NCI-H748 treated with DMSO at 0.1 percent for 48 hours (cell line): ENCODE measurements around the gene CLBA1.
"Not testable (repeated sequence)": the region's sequence is repeated elsewhere in the genome, so short reads cannot be mapped to it uniquely, and the experiment has no call there.

ENCODE experiments used
- DNase-seq: peaks from one replicate; lab custom pipeline; 2025; lab: John Stamatoyannopoulos, UW

CLBA1 gene

DNA sequence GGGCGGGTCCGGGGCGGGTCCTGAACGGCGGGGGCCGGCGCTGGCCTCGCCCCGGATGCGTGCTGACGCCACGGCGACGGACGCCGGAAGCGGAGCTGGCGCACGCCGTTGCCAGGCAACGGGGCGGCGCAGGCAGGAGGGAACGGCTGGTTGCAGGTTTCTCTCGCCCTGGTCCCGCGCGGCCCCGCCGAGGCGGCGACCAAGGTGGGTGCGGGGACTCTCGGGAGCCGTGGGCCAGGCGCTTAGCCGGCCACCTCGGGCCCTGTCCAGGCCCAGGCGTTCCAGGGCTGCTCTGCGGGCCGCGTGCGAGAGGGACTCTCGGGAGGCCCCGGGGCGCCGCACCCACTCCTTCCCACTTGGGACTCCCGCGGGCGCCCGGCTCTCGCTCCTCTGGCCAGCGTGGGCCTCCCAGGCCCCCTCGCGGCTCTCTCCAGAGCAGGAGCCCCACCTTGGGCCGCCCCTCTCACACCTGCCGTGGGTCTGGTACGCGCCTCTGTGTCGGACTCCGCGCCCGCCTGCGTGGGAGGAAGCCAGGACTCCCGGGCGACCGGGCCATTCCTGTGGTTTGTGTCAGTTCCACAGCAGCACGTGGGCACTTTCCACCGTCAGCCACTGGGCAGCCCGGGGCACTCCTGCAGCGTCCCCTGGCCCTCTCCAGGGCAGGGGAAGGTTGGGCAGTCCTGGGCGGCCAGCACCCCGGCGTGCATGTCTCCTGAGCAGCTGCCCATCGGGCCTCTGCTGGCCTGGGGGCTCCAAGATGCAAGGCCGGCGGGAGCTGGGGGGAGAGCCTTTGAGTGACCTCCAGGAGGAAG lies at the start of gene CLBA1:
CLBA1 (plus strand) TSS at position 114 of the 812 bp plus-strand sequence; CDS start at position 758, 644 bp downstream.
- DNase-seq, result peak; percentile 71

DNA sequence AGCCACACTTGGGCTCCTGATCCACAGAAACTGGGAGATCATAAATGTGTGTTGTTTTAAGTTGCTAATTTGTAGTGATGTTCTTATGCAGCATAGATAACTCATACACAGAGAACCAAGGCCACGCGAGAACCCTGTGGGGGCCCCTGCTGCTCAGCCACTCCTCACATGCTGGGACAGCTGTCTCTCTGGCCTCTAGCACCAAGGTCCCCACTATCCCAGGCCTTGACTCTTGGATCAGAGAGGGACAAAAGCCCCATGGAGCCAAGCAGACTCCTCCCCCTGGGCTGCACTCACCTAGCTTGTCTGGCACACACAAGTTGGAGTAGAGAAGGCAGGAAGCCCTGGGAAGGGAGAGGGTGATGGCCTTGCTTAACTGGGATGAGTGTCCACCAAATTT lies 49.6 kb upstream of the CLBA1 start:
- DNase-seq, result no peak

DNA sequence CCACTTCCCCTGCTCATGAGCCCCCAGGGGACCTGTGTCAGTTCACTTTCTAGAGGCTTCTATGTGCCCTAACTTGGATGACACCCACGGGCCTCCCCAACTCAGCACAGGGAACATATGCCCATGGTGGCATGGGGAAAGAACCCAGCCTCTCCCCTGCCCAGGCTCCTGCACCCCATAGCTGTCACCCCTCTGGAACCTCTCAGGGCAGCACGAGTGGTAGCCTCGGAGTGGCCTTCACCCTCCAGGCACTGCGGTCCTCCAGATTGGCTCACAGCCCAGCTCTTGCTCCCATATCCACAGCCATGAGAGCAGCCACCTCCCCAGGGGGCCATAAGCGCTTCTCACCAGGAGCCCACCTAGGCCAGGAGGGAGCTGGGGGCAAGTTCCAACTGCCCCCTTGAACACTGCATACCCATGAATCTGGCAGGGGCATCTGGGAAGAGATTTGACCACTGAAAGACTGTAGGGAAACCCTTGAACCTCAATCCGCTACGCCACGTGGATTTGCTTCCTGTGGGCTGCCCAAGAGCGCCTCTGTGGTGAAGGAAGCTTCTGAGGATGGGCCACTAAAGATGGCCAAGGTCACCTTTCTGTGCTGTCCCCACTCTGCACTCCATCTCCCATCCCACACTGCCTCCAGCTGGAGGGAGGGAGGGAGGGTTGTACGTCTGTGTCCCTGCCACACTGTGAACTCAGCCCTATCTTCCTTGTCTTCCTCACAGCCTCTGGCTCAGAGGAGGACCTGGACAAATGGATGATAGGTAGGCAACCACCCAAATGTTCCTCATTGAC lies 49.0 kb upstream of the CLBA1 start:
- no peak for DNase-seq

DNA sequence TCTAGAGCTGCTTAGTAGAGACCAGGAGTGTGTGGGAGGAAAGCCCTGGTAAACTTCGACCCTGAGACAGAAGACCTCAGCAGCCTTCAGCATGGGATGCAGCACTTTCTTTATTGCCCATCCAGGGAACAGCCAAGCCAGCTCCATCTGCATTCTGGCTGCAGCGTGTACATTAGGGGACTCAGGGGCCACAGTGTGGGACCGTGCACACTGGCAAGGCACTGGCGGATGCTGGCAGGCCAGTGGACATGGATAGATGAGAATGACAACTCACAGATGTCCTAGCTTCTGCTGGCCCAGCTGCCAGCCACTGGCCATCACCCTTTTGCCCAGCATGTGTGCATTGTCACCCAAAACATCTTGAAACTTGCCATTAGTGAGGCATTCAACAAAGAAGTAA lies 48.4 kb upstream of the CLBA1 start:
- DNase-seq, result no peak

DNA sequence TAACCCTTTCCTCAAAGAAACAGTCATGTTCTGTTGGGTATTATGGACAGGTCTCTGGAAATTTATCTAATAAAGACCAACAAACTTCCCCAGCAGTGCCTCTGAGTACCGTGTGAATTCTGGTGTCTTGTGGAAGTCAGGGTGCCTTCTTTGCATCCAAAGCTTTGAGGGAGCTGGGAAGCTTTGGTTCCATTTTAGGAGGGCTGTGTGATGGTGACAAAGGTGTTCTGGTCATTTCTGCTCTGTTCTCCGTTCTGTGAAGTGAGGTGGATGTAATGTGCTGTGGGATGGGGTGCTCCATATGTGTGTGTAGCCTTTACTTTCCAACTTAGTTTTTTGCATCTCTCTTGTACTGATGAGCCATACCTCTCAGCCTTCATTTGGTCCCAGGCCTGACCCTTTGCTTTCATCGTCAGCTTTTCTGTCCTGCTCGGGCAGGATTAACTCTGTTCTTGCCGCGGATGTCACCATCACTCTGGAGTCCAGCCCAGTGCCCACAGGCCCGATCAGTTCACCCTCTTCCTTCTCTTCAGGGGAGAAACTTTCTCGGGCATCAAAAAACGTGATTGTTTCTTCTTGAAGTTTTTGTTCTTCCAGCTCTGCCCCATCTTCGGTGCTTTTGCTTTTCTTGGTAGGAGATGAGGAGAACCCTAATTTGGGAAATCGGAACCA lies 47.8 kb upstream of the CLBA1 start:
- no peak for DNase-seq

DNA sequence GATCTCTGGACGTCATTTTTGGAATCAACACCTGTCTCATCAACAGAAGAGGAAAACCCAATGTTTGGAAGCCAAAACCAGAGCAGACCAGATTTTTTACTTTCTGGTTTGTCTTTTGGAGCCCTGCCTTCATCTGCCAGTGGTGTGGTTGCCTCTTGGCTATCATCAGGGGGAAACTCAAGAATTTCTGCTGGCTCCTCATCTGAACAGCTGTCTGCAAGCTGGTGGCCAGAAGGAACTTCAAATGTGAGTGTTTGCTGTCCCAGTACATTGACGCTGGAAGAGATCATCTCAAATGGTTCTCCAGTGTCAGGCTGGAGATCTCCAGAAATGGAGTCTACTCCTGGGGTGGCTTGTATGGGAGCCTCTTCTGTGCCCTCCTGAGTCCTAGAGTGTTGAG lies 47.2 kb upstream of the CLBA1 start:
- DNase-seq, result no peak

DNA sequence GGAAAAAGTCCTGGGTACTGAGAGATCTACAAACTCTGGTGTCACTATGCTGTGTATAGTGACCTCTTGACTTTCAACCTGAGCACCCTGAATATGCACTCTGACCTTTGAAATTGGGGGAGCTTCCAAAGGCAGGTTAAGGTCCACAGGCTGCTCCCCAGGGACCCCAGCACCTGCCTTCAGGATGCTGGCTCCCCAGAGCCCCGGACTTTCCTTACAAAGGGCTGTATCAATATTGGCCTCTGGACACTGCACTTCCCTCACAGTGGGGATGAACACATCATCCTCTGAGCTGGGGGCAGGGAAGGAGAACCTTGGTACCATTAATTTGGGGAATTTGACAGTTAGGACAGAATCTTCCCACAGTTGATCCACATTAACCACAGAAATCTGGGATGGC lies 46.6 kb upstream of the CLBA1 start:
- no peak for DNase-seq

DNA sequence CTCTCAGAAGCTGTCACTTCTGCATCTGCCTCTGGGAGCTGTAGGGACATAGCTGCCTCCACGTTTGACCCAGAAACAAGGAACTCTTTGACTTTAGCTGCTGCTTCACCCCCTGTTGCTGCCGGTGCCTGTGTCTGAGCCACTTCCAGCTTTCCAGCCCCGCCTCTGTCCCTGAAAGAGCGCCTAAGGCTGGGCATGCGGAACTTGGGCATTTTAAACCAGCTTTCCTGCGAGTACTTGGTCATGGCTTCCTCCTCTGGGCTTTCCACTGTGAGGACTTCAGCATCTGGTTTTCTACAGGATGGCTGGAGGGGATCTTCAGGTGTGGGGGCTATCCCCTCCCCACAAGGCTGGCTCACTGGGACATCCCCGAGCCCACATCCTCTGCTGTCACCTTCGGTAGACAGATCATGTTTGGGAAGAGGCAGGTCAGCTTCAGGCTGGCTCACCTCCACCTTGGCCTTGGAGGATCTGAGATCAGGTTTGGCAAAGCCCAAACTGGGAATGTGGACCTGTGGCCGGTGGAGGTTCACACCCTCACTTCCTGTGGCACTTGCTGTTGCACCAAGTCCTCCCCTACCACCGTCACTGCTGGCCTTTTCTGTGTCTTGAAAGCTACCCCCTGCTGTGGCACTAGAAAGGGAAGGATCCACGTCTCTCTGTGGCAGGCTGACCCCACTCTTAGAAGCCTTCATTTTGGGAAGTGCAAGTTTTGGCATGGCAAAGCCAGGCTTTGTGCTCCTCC lies 45.8 kb upstream of the CLBA1 start:
- DNase-seq, result no peak

DNA sequence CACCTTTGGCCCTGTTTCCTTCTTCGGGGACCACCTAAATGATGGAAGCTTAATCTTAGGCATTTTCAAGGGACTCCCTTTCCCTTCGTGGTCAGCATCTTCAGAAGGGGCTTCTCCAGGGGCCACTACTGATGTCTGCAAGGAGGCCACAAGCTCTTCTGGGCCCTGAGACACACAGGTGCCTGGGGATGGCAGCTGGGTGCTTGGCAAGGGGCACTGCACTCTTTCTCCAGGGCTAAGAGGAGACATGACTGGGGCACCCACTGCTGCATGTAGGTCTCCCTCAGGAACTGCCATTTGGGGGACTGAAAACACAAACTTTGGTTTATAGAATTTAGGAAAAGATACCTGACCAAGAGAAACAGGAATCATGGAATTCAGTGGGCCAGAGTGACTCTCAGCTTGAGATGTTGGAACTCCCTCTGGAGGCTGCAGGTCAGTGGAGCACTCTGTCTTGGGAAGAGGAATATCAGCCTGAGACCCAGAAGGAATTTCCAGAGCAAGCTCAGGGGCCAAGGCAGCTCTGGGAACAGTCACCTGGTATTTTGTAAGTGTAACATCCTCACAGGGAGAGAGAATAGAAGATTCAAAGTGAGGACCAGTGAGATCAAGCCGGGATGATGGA lies 45.0 kb upstream of the CLBA1 start:
- DNase-seq, result no peak

DNA sequence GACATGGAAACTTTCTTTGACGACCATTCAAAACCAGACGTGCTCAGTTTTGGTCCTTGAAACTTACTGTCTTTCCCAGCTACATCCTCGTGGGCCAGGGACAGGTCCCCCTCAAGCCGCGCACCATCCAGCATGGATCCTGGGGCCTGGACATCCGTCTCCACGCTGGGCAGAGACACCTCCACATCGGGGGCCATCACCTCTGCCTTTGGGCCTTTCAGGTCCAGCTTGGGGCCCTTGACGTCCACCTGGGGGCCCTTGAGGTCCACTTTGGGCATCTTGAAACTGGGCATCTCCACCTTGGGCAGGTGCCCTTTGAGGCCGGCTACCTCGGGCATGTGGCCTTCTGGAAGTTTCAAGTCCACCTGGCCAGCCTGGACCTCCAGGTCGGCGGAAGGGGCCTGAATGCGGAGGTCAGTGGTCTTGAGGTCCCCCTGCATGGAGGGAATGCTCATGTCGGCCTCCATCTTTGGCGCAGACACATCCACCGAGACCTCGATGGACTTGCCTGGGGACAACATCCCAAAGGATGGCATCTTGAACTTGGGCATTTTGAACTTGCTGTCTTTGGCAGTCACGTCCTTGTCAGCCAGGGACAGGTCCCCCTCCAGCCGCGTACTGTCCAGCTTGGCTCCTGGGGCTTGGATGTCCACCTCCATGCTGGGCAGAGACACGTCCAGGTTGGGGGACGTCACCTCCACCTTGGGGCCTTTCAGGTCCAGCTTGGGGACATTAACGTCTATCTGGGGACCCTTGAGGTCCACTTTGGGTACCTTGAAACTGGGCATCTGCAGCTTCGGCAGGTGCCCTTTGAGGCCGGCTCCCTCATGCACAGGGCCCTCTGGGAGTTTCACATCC lies 43.9 kb upstream of the CLBA1 start:
- DNase-seq, result no peak

DNA sequence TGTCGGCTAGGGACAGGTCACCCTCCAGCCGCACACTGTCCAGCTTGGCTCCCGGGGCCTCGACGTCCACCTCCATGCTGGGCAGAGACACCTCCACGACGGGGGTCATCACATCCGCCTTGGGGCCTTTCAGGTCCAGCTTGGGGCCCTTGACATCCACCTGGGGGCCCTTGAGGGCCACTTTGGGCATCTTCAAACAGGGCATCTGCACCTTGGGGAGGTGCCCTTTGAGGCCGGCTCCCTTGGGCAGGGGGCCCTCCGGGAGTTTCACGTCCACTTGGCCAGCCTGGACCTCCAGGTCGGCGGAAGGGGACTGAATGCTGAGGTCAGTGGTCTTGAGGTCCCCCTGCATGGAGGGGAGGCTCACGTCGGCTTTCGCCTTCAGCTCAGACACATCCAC lies 43.0 kb upstream of the CLBA1 start:
- no peak for DNase-seq

DNA sequence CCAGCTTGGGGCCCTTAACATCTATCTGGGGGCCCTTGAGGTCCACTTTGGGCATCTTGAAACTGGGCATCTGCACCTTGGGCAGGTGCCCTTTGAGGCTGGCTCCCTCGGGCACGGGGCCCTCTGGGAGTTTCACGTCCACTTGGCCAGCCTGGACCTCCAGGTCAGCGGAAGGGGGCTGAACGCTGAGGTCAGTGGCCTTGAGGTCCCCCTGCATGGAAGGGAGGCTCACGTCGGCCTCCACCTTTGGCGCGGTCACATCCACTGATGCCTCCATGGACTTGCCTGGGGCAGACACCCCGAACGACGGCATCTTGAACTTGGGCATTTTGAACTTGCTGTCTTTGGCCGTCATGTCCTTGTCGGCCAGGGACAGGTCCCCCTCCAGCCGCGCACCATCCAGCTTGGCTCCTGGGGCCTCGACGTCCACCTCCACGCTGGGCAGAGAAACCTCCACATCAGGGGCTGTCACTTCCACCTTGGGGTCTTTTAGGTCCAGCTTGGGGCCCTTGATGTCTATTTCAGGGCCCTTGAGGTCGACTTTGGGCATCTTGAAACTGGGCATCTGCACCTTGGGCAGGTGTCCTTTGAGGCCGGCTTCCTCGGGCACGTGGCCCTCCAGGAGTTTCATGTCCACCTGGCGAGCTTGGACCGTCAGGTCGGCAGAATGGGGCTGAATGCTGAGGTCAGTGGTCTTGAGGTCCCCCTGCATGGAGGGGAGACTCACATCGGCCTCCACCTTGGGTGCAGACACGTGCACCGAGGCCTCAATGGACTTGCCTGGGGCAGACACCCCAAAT lies 42.2 kb upstream of the CLBA1 start:
- not testable (repeated sequence) for DNase-seq

DNA sequence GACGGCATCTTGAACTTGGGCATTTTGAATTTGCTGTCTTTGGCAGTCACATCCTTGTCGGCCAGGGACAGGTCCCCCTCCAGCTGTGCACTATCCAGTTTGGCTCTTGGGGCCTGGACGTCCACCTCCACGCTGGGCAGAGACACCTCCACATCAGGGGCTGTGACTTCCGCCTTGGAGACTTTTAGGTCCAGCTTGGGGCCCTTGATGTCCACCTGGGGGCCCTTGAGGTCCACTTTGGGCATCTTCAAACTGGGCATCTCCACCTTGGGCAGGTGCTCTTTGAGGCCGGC lies 41.6 kb upstream of the CLBA1 start:
- DNase-seq, result not testable (repeated sequence)

DNA sequence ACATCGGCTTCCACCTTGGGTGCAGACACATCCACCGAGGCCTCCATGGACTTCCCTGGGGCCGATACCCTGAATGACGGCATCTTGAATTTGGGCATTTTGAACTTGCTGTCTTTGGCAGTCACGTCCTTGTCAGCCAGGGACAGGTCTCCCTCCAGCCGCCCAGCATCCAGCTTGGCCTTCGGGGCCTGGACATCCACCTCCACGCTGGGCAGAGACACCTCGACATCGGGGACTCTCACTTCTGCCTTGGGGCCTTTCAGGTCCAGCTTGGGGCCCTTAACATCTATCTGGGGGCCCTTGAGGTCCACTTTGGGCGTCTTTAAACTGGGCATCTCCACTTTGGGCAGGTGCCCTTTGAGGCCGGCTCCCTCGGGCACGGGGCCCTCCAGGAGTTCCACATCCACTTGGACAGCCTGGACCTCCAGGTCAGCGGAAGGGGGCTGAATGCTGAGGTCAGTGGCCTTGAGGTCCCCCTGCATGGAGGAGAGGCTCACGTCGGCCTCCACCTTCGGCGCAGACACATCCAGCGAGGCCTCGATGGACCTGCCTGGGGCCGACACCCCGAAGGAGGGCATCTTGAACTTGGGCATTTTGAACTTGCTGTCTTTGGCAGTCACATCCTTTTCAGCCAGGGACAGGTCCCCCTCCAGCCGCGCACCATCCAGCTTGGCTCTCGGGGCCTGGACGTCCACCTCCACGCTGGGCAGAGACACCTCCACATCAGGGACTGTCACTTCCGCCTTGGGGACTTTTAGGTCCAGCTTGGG lies 41.0 kb upstream of the CLBA1 start:
- DNase-seq, result not testable (repeated sequence)

DNA sequence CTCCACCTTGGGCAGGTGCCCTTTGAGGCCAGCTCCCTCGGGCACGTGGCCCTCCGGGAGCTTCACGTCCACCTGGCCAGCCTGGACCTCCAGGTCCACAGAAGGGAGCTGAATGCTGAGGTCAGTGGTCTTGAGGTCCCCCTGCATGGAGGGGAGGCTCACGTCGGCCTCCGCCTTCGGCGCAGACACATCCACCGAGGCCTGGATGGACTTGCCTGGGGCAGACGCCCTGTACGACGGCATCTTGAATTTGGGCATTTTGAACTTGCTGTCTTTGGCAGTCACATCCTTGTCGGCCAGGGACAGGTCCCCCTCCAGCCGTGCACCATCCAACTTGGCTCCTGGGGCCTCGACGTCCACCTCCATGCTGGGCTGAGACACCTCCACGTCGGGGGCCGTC lies 40.3 kb upstream of the CLBA1 start:
- not testable (repeated sequence) for DNase-seq

DNA sequence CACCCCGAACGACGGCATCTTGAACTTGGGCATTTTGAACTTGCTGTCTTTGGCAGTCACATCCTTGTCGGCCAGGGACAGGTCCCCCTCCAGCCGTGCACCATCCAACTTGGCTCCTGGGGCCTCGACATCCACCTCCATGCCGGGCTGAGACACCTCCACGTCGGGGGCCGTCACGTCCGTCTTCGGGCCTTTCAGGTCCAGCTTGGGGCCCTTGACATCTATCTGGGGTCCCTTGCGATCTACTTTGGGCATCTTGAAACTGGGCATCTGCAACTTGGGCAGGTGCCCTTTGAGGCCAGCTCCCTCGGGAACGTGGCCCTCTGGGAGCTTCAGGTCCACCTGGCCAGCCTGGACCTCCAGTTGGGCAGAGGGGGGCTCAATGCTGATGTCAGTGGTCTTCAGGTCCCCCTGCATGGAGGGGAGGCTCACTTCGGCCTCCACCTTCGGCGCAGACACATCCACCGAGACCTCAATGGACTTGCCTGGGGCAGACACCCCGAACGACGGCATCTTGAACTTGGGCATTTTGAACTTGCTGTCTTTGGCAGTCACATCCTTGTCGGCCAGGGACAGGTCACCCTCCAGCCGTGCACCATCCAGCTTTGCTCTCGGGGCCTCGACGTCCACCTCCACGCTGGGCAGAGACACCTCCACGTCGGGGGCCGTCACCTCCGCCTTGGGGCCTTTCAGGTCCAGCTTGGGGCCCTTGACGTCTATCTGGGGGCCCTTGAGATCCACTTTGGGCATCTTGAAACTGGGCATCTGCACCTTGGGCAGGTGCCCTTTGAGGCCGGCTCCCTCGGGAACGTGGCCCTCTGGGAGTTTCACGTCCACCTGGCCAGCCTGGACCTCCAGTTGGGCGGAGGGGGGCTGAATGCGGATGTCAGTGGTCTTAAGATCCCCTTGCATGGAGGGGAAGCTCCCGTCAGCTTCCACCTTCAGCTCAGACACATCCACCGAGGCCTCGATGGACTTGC lies 39.3 kb upstream of the CLBA1 start:
- DNase-seq, result not testable (repeated sequence)

DNA sequence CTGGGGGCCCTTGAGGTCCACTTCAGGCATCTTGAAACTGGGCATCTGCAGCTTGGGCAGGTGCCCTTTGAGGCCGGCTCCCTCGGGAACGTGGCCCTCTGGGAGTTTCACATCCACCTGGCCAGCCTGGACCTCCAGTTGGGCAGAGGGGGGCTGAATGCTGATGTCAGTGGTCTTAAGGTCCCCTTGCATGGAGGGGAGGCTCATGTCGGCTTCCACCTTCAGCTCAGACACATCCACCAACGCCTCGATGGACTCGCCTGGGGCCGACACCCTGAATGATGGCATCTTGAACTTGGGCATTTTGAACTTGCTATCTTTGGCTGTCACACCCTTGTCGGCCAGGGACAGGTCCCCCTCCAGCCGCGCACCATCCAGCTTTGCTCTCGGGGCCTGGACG lies 38.4 kb upstream of the CLBA1 start:
- not testable (repeated sequence) for DNase-seq
